GM13977 (cell line): Measurements from ENCODE around the gene APBB2.
A peak's percentile ranks its signal among the peaks of the same experiment; 100 is the strongest.

Source experiments
- DNase-seq: peaks from one replicate; pipeline ENCODE4 v3.0.0; 2012; ENCODE audit warnings: low spot score
- in situ Hi-C: fragments of 300-500 bp; cut with MboI; formaldehyde crosslinking; loops from one replicate; pipeline ENCODE4 v1.12.0; 2022; ENCODE audit warnings: low sequenced_read_pairs, low pct_unique_long_range_greater_than_20kb, mixed read lengths, inconsistent platforms; ENCODE audit not compliant: unreplicated experiment
- TF ChIP-seq, protein P1 (sequence below): IDR thresholded peaks from 2 replicates; pipeline ENCODE4 v1.5.1; 2012; ENCODE audit warnings: mild to moderate bottlenecking, control low read depth; ENCODE audit not compliant: insufficient read depth; ENCODE audit errors: extremely low read depth, missing control alignments

Gene APBB2

DNA sequence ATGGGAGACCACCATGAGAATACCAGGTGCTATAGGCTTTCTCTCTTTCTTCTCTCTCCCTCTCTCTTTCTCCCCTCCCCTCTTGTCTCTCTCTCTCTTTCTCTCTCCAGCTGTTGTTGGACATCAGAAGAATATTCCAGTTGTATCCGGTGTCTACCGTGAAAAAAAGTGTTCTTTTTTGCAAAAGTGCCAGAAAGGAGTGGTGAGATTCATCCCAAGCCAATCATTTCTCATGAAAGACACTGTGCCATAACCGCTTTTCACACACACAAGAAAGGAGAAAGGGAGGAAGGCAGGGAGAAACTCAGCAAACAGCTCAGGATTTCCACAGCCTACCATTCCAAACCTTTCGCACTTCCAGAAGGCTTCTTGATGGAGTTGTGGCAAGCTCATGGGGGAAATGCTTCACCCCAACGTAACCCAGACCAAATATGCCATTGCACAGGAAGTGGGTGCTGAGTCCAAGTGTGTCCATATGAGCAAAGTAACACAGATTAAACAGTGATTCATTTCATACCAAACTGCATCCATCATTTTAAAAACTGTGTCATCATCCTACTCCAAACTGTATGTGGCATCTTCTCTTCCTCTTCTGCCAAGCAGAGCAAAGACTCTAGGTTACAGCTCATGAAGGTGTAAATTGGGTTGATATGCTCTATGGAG lies 224.0 kb downstream of the APBB2 start:
- DNase-seq: peak; percentile 10
- TF ChIP-seq, protein P1, sequence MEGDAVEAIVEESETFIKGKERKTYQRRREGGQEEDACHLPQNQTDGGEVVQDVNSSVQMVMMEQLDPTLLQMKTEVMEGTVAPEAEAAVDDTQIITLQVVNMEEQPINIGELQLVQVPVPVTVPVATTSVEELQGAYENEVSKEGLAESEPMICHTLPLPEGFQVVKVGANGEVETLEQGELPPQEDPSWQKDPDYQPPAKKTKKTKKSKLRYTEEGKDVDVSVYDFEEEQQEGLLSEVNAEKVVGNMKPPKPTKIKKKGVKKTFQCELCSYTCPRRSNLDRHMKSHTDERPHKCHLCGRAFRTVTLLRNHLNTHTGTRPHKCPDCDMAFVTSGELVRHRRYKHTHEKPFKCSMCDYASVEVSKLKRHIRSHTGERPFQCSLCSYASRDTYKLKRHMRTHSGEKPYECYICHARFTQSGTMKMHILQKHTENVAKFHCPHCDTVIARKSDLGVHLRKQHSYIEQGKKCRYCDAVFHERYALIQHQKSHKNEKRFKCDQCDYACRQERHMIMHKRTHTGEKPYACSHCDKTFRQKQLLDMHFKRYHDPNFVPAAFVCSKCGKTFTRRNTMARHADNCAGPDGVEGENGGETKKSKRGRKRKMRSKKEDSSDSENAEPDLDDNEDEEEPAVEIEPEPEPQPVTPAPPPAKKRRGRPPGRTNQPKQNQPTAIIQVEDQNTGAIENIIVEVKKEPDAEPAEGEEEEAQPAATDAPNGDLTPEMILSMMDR: no peak
- in situ Hi-C loops: no loop called here

DNA sequence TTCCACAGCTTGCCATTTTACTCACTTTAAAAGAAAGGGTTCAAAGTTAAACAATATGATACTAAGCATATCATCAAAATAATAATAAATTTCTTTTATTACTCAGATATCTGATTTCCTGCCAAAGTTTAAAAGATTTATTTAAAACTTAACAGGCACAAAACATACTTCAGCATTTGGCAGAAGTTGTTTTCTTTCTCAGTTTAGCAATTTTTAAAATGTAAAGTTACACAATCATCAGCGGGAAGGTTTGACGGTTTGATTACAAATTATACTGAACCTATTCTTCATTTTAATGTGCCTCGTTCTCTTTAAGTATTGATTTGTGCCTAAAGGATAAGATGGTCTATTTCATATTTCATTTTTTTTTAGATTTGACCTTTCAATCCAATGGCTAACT lies 227.2 kb downstream of the APBB2 start:
- TF ChIP-seq, protein P1: no peak
- in situ Hi-C loops: no loop called here
- DNase-seq: no peak

DNA sequence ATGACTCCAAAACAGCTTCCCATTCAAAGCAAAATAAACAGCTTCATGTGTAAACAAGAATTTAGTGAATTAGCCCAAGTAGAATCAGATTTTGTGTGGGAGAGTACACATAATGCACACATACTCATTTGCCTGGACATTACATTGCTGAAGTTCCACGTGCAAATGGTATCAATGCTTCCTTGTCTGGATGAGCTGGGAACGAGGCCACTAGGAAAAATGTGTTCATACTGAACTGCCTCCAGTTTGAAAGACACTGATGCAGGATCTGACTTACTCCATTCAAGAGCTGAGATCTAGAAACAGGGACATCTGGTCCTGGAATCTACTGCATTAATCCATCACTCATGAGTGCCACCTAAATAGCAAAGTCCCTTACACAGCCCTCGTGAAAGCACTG lies 228.0 kb downstream of the APBB2 start:
- TF ChIP-seq, protein P1: no peak
- no peak for DNase-seq
- in situ Hi-C loops: no loop called here

DNA sequence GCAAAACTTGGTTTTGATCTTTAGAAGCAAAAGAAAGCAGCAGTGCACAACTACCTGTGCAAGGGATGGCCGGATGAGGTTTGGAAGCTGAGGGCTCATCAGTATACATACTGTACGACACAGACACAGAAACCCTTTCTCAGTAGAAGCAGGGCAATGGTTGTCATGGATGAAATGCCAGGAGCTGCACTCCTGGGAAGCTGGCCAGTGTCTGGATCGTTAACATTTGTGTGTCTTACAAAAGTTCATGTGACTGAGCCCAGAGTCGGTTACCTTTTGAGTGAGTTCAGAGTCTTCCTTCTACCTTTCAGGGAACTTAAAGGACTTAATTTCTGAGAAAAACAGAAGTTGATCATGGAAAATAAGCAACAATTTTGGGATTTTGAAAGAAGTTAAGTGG lies 230.3 kb downstream of the APBB2 start:
- DNase-seq: no peak
- TF ChIP-seq, protein P1: no peak
- in situ Hi-C loops: no loop called here

DNA sequence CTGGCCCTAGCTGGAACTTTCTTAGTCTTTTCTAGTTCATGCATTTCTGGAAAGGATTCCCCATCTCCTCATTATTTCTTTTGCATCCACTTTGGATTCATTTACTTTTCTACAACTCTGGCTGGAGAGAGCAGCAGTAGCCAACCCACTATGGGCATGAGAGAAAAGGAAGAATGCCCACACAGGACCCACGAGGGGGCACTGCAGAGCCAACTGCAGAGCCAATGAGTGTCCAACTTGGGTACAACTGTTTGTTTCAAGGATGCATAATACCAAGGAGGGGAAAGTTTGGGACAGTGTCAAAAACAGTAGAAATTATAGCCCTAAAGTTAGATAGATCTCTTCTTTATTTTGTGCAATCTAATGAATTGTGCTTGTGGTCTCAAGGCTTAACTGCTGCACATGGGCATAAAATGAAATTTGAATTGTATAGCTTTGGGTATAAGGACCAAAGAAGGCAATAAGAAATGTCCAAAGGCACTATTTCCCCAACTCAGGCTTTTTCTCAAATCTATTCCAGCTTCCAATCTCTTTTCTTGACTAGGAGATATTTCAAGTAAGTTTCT lies 233.9 kb downstream of the APBB2 start:
- in situ Hi-C loops: no loop called here
- TF ChIP-seq, protein P1: peak; percentile 56
- no peak for DNase-seq

DNA sequence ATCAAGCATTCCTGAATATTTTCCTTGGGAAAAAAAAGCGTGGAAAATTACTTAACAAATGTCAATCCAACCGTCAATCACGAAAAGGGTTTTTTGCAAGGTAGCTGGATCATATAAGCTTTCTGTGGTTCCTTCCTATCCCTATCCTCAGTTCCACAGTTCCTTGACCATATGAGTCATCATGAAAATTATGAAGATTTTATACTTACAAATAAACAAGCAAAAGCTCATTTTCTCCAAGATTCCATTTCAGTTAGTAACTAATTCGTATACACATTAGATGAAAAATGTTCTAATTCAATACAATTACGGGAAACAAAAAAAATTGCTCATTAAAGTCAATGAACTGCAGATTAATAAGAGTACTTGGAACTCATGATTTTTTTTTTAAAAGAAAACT lies 235.8 kb downstream of the APBB2 start:
- no peak for DNase-seq
- in situ Hi-C loops: loop anchor here (10.0 kb wide), 1 partner anchor 236 kb away; the partner anchor contains the start of gene APBB2
- TF ChIP-seq, protein P1: no peak

DNA sequence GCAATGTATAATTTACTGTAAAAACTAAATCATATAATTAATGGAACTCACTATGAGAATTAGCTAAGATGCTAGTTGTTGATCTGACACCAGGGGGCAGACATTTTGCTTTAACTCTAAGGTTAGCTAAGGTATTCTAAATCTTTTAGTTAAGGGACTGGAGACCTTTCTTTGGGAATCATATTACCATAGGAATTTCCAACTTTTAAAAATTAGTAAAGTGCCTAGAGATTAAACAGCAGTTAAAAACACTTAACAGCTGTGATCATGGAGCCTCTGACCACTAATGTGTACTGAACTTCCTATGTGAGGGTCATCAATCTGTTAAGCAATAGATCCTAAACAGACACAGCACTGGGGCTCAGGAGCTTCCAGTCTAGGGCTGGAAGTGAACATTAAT lies 238.0 kb downstream of the APBB2 start:
- in situ Hi-C loops: loop anchor here (10.0 kb wide), 1 partner anchor 238 kb away; the partner anchor contains the start of gene APBB2
- TF ChIP-seq, protein P1: peak; percentile 67
- DNase-seq: peak; percentile 44
